Stimulated activated CD4-positive, alpha-beta T cell treated with anti-CD3 and anti-CD28 coated beads, Interleukin-4, amount 100 ng/mL, for 24 hours (primary cell): Measurements from ENCODE around the gene DCK.

Source experiments
- DNase-seq: peaks from one replicate; pipeline ENCODE4 v3.0.0-alpha.2; 2020

DCK gene

DNA sequence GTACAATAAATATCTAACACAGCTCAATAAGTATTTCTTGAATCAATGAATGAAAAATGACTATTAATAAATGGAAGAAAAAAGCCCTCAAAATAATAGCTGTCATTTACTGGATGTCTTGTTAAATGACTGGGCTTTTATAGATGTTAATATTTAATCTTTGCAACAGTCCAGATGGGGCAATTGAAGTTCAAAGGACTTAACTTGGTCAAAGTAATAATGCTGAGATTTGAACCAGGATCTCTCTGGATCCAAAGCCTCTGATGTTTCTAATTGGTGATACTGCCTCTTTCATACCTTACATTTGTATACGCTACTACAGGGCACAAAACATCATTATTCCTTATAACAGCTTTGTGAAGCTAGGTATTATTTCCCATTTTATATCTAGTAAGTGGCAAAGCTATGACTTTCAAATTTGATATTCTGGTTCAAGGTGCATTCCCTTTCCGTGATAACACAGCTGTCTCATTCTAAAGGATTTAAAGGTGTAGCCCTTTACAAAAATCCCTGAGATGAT lies 72.6 kb downstream of the DCK start:
- no peak for DNase-seq

DNA sequence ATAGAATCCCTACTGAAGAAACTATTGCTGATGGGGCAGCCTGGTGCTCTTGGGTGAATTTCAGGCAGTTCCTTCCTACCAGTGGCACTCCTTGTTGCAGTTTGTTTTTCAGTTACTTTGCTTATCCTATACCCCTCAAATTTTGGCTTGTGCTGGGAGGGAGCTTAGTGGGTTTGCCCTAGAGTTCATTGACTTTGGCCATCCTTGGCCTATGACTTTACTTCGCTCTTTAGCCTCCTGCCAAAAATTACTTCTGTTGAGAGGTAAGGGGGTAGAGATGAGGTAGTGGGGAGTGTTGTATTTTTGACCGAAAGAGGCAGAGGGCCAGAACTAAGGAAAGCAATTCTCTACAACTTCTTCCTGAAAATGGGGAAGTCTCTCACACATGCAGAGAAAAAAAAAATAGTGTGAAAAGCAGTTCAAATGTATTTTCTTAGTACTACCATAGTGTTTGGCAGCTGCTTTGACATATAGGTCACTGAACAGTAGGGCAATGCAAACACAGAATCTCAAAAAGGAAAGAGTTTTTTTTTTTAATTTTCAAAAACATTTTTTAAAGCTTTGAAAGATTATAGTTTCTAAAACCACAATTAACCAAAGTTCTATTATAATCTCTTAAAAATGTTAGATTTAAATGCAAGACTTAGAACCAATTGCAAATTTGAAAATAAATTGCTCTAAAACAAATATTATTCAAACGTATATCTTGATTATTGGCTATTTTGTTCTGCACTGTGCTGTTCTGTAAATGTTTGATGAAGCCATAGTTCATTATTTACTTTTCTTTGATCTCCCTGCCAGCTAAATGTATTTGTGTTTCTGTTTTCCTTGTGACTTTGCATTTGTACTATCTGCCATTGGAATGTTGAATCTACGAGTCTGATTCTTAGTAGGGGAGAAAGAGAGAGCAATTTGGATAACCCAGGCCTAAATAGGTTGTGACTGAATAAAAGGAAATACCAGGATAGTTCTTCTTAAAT lies 73.6 kb downstream of the DCK start:
- no peak for DNase-seq

DNA sequence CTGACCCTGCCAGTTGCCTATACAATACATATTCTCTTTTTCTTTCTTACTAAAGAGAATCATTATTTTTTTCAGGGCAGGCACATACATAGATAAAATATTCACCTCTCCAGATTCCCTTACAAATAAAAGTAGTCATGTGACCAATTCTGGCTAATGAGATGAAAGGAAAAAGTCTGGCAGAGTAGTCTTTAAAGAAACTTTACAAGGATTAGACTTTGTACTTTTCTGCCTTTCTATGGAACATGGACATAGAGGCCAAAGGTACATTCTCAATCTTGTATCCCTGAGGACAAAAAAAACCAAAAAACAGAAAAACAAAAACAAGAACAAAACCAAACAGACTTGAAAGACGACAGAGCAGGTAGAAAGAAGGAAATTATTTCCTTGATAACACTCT lies 75.6 kb downstream of the DCK start:
- DNase-seq, result no peak

DNA sequence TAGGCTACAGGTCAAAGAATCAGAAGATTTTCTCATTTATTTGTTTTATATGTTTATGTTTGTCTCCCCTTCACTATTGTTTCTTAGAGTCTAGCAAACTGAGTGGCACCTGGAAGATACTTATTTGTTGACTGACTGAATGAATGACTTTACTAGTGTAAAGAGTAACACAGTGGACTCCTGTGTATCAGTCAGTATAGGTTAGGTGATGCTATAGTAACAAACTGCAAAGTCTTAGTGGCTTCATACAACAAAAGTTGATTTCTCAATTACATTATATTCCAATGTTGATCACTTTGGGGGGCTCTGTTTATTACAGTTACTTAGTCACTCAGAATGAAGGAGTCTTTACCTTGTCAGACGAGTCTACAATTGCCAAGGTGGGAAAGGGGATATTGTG lies 76.6 kb downstream of the DCK start:
- DNase-seq, result no peak

DNA sequence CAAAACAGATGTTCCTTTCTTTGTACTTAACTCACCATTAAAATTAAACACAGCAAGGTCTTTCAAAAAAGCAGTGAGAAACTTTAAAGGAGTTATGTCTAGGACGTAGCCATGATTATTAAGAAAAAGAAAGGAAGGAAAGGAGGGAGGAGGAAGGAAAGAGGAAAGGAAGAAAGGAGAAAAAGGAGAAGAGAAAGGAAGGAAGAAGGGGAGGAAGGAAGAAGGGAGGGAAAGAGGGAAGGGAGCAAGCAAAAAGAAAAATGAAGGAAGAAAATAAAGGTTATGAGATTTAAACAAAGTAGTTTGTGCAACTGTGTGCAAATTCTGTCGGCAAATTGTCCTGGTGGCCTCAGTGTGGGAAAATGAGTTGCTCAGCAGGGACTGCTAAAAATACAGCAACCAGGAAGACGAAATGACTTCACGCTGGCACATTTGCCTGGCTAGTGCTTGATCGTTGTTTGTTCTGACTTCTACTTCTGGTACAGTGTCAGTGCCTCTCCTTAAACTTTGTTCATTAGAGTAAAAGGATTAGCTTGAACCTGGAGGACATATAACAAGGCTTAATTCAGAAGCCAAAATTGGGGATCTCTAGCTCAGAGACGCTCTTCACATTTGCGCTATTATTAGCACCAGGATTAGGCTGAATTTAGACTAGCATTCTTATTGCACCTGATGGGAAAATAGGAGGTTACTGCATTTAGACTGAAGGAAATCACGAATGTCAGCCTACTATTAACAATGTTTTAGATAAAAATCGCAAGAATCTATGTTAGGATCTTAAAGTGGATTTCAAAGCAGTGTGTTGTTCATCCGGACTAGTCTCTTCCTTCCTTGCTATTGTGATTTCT lies 81.2 kb downstream of the DCK start:
- no peak for DNase-seq
